ENCODE data around the gene MOK.

DNA sequence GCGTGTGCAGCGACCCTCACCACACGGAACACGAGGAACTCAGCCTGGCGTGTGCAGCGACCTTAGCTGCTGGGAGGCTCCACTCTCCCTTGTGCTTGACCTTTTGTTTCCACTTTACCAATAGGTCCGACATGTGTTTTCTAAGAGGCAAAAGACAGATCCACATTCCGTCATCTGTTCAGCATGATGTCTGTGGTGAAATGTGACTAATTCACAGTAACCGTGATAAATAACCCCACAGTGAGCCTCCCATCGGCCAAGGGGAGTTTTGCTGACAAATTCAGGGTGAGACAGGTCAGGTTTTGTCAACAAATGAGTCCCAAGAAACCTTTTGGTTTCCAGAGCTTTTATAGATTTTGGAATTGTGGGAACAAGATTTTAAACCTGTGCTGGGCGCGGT is 55.9 kb downstream of the MOK start:
- TF ChIP-seq CTCF (IDR thresholded peaks at IDR 0.05): no peak
- TF ChIP-seq EP300 (IDR thresholded peaks at IDR 0.05; ENCODE audit: low read depth): no peak
- no peak for TF ChIP-seq POLR2AphosphoS5 (IDR thresholded peaks at IDR 0.05)
